Right lobe of liver (tissue), 6 donors: ENCODE results near the gene SLC35E2B. TPM values are rescaled to one million over a fixed set of nuclear protein-coding genes. Genes with fewer than 3 reads are reported as not detected.
"Not testable (repeated sequence)": the region's sequence is repeated elsewhere in the genome, so short reads cannot be mapped to it uniquely, and the experiment has no call there.

ENCODE experiments used
- ATAC-seq, 4 donors: fragments of 200-7000 bp; cut with Tn5 transposase; one replicate each; pipeline ENCODE4 v1.9.1; 2020; ENCODE audit warnings: mild to moderate bottlenecking in 4 of 4, moderate library complexity in 4 of 4
- DNase-seq, 3 donors: peaks; one replicate each; pipeline ENCODE4 v3.0.0-alpha.2; 2020
- H3K27ac ChIP-seq, 3 donors: fragments of 200-600 bp; one replicate each; pipeline ENCODE4 v1.8.0; 2022
- H3K27me3 ChIP-seq, 2 donors: fragments of 200-600 bp; one replicate each; pipeline ENCODE4 v1.8.0; 2022
- H3K36me3 ChIP-seq, 4 donors: fragments of 200-600 bp; sonication (generic) in 1 of 4; one replicate each; pipeline versions ENCODE4 v1.5.1 to v1.8.0; 2017 to 2022; ENCODE audit warnings: control low read depth in 1 of 4
- H3K4me1 ChIP-seq, 4 donors: fragments of 200-600 bp; sonication (generic) in 1 of 4; one replicate each; pipeline versions ENCODE4 v1.5.1 to v1.8.0; 2017 to 2022; ENCODE audit warnings: control low read depth in 1 of 4
- H3K4me3 ChIP-seq, 3 donors: fragments of 200-600 bp; one replicate each; pipeline ENCODE4 v1.8.0; 2022
- H3K9me3 ChIP-seq, 4 donors: fragments of 200-600 bp; sonication (generic) in 1 of 4; one replicate each; pipeline versions ENCODE4 v1.5.1 to v1.8.0; 2017 to 2022; ENCODE audit warnings: control low read depth in 1 of 4
- CTCF ChIP-seq, 4 donors: fragments of 200-600 bp in 3 of 4; fragments of 450-650 bp in 1 of 4; IDR thresholded peaks; one replicate each; pipeline versions ENCODE4 v1.5.1 to v1.8.0; 2016 to 2022; ENCODE audit warnings: antibody characterized with exemption in 4 of 4, mild to moderate bottlenecking in 2 of 4
- POLR2A ChIP-seq: fragments of 450-650 bp; IDR thresholded peaks from one replicate; pipeline ENCODE4 v1.6.1; 2017; ENCODE audit warnings: antibody characterized with exemption, mild to moderate bottlenecking
- WGBS: methylation state at CpG from one replicate; pipeline ENCODE4 v1.1.6; 2018; ENCODE audit warnings: low coverage, low lambda C conversion rate; ENCODE audit not compliant: insufficient coverage; ENCODE audit errors: missing lambda C conversion rate; 5-methylcytosine and 5-hydroxymethylcytosine counted together
- intact Hi-C, 2 donors: fragments of 100-400 bp; cut with DNase I; formaldehyde crosslinking; loops; one replicate each; pipeline versions ENCODE4 v1.11.2 to v1.14.1; 2022
- total RNA-seq, 6 experiments: library from RNA; depleted of rRNA in 2 of 6; stranded (reverse); fragments of >200 nt in 2 of 6; fragmentation: NEBNext Ultra II Directional in 3 of 6; extraction: Animal tissue kit (Norgen Biotek cat#: 25700) in 3 of 6; gene quantifications; one replicate each; pipeline versions ENCODE4 v1.1.0 to v1.2.4, GENCODE V29; 2016 to 2023
- donor health status: DM: no; HTN: yes; CAD: no.
- donor health status: DM: no; HTN: no; CAD: no.
- donor health status: DM: no; HTN: no; CAD: no.
- donor health status: DM: no; HTN: yes; CAD: no.
- donor health status: DM: no; HTN: yes; CAD: no.

SLC35E2B gene
- total RNA-seq, 6 experiments from 2014 or later: 13.4 to 19.9 (median 17.0) TPM

- Histone ChIP-seq H3K9me3 (no peaks in the 10 kb centered on the region), H3K4me3 (no peak overlapping the region), H3K4me1 (peaks cover 0 to 15% (median 7%) of the 10 kb centered on the region in 4 donors), H3K27me3 (no peaks in the 10 kb centered on the region), H3K27ac (no peak overlapping the region), H3K36me3 (no peaks in the 10 kb centered on the region)
- WGBS: 89% methylated on average over 13 of the region's 32 CpGs
- ATAC-seq (no peak), DNase-seq (peak in 2 of 3 donors; percentile 44 to 54)
- TF ChIP-seq CTCF (IDR thresholded peaks at IDR 0.05) (no peak), POLR2A (no peak)
- intact Hi-C loops: no loop called here
These were observed 12.3 kb downstream of the SLC35E2B start for GRCh38 chr1:1680031-1680911.

- intact Hi-C loops: loop anchor here in 1 of 2 donors (10.0 kb wide), 1 partner anchor 54 kb away; no protein-coding TSS in a partner anchor
- no peaks in the 10 kb centered on the region for H3K27me3 ChIP-seq
- H3K36me3 ChIP-seq: no peaks in the 10 kb centered on the region
- peak; percentile 76 to 89 (median 89) for DNase-seq
- no peak overlapping the region for H3K4me3 ChIP-seq
- TF ChIP-seq CTCF (IDR thresholded peaks at IDR 0.05) (peak; percentile 37 to 72 (median 55)), POLR2A (no peak)
- ATAC-seq: peak; percentile 87 to 97 (median 92)
- H3K4me1 ChIP-seq: peaks cover 0 to 15% (median 7%) of the 10 kb centered on the region in 4 donors
- no peaks in the 10 kb centered on the region for H3K9me3 ChIP-seq
- peak overlapping the region in 2 of 3 donors; percentile 17 to 37 for H3K27ac ChIP-seq
- WGBS: 30% methylated on average over 8 of the region's 24 CpGs
These were observed 13.8 kb downstream of the SLC35E2B start for GRCh38 chr1:1678581-1679380.

- TF ChIP-seq POLR2A: no peak
- no peak for TF ChIP-seq CTCF (IDR thresholded peaks at IDR 0.05)
- WGBS: 53% methylated on average over 15 of the region's 39 CpGs
- H3K27me3 ChIP-seq: no peaks in the 10 kb centered on the region
- no peaks in the 10 kb centered on the region for H3K9me3 ChIP-seq
- intact Hi-C loops: loop anchor here in 1 of 2 donors (10.0 kb wide), 1 partner anchor 53 kb away; no protein-coding TSS in a partner anchor
- peak overlapping the region in 2 of 3 donors; percentile 17 to 37 for H3K27ac ChIP-seq
- no peak overlapping the region for H3K4me3 ChIP-seq
- DNase-seq (peak in 2 of 3 donors; percentile 52 to 59), ATAC-seq (peak; percentile 4 to 11 (median 8))
- no peaks in the 10 kb centered on the region for H3K36me3 ChIP-seq
- peaks cover 0 to 15% (median 7%) of the 10 kb centered on the region in 4 donors for H3K4me1 ChIP-seq
These were observed 14.6 kb downstream of the SLC35E2B start for GRCh38 chr1:1677718-1678580.

- H3K27me3 ChIP-seq, H3K27ac ChIP-seq, H3K9me3 ChIP-seq, ATAC-seq, H3K4me3 ChIP-seq: not testable (repeated sequence)
- peak in 1 of 3 donors; percentile 6 for DNase-seq
- intact Hi-C loops: loop anchor here in 1 of 2 donors (10.0 kb wide), 1 partner anchor 51 kb away; no protein-coding TSS in a partner anchor
- Histone ChIP-seq H3K4me1 (peaks cover 0 to 15% (median 7%) of the 10 kb centered on the region in 4 donors), H3K36me3 (peaks cover 0 to 14% (median 5%) of the 10 kb centered on the region in 4 donors)
- no CpG with 5 or more reads among the region's 21 CpGs for whole genome bisulfite sequencing
These were observed 16.5 kb downstream of the SLC35E2B start for GRCh38 chr1:1676087-1676486.

- H3K27ac ChIP-seq, H3K9me3 ChIP-seq, H3K27me3 ChIP-seq, H3K4me3 ChIP-seq, ATAC-seq: not testable (repeated sequence)
- peak in 1 of 3 donors; percentile 5 for DNase-seq
- H3K4me1 ChIP-seq: peaks cover 0 to 15% (median 7%) of the 10 kb centered on the region in 4 donors
- intact Hi-C loops: loop anchor here in 1 of 2 donors (10.0 kb wide), 1 partner anchor 50 kb away; no protein-coding TSS in a partner anchor
- peaks cover 0 to 16% (median 7%) of the 10 kb centered on the region in 4 donors for H3K36me3 ChIP-seq
- no CpG with 5 or more reads among the region's 18 CpGs for WGBS
These were observed 17.4 kb downstream of the SLC35E2B start for GRCh38 chr1:1675218-1675617.

- Histone ChIP-seq H3K36me3 (peaks cover 0 to 18% (median 7%) of the 10 kb centered on the region in 4 donors), H3K4me1 (peaks cover 0 to 15% (median 7%) of the 10 kb centered on the region in 4 donors)
- H3K27me3 ChIP-seq, ATAC-seq, H3K9me3 ChIP-seq, H3K27ac ChIP-seq, H3K4me3 ChIP-seq: not testable (repeated sequence)
- WGBS: 81% methylated on average over 6 of the region's 21 CpGs
- intact Hi-C loops: loop anchor here in 1 of 2 donors (10.0 kb wide), 1 partner anchor 50 kb away; no protein-coding TSS in a partner anchor
- DNase-seq: peak in 2 of 3 donors; percentile 22 to 37
These were observed 17.8 kb downstream of the SLC35E2B start for GRCh38 chr1:1674806-1675205.
